Small intestine (tissue), 7 donors: ENCODE results near the gene ZNF566. TPM values are rescaled to one million over a fixed set of nuclear protein-coding genes. Genes with fewer than 3 reads are reported as not detected.

Source experiments
- DNase-seq, 2 donors: peaks; one replicate each; pipeline versions ENCODE4 v3.0.0 to v3.0.0-alpha.2; 2013
- FAIRE-seq: peaks from 2 replicates; lab custom pipeline; 2012; peaks lifted over from hg19 to GRCh38; lab: Jason Lieb, UNC
- H3K27ac ChIP-seq, 3 donors: one replicate each; pipeline ENCODE4 v1.5.1; 2013; ENCODE audit warnings: low read length in 2 of 3, mild to moderate bottlenecking in 2 of 3, control low read depth in 1 of 3, inconsistent platforms in 1 of 3, low read depth in 1 of 3, moderate library complexity in 1 of 3
- H3K27me3 ChIP-seq, 3 donors: one replicate each; pipeline ENCODE4 v1.6.1; 2013; ENCODE audit warnings: low read length in 3 of 3, inconsistent platforms in 1 of 3; ENCODE audit not compliant: control insufficient read depth in 3 of 3, insufficient read depth in 3 of 3
- H3K36me3 ChIP-seq, 3 donors: one replicate each; pipeline ENCODE4 v1.6.1; 2013; ENCODE audit warnings: low read length in 3 of 3, inconsistent platforms in 1 of 3, low read depth in 1 of 3, mild to moderate bottlenecking in 1 of 3, moderate library complexity in 1 of 3; ENCODE audit not compliant: control insufficient read depth in 3 of 3, insufficient read depth in 2 of 3
- H3K4me1 ChIP-seq, 3 donors: one replicate each; pipeline ENCODE4 v1.6.1; 2013; ENCODE audit warnings: low read length in 2 of 3, inconsistent platforms in 1 of 3, low read depth in 1 of 3, mild to moderate bottlenecking in 1 of 3, moderate library complexity in 1 of 3; ENCODE audit not compliant: control insufficient read depth in 3 of 3, insufficient read depth in 2 of 3
- H3K4me3 ChIP-seq, 3 donors: one replicate each; pipeline ENCODE4 v1.5.1; 2013; ENCODE audit warnings: low read length in 3 of 3, control low read depth in 1 of 3, inconsistent platforms in 1 of 3, low read depth in 1 of 3, mild to moderate bottlenecking in 1 of 3, moderate library complexity in 1 of 3
- H3K9me3 ChIP-seq, 2 donors: one replicate each; pipeline ENCODE4 v1.6.1; 2013; ENCODE audit warnings: low read depth in 1 of 2, low read length in 1 of 2; ENCODE audit not compliant: control insufficient read depth in 2 of 2, insufficient read depth in 1 of 2
- WGBS, 3 donors: extraction: QIAGEN DNeasy Blood & Tissue Kit; methylation state at CpG; one replicate each; pipeline ENCODE4 v1.1.7; 2013; 5-methylcytosine and 5-hydroxymethylcytosine counted together
- polyA plus RNA-seq, 4 donors: library from polyadenylated mRNA; stranded (reverse) in 3 of 4; unstranded in 1 of 4; fragments of 200-250 nt in 3 of 4; fragments of 120-200 nt in 1 of 4; gene quantifications; one replicate each; pipeline versions ENCODE4 v1.2.1 to v1.2.3, GENCODE V29; 2013
- donor health status: healthy with polysubstance abuse.
- donor health status: control.
- donor health status: control.
- donor health status: Bipolar disorder and iron deficiency.
- donor health status: healthy.

ZNF566 gene
- polyA plus RNA-seq, 4 donors, result 3.4 to 11.5 (median 3.8) TPM

DNA sequence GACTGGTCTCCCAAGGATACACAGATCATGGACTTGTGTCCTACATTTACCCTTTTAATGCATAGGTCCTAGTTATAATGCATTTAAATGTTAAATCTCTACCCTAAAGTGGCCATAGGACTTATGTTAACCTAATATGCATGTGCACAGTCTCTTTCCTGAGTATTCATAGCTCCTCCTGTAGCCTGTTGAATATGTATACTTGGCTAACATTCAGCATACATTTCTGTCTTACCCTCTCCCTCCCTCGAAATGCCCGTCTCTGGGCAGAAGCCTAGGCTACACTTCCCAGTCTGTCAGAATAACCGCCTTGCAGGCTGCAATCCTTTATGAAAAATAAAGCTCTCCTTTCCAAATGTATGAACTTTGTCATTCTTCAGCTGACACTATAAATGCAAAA, 84.9 kb downstream of the ZNF566 start:
- H3K36me3 ChIP-seq, result peaks cover 14 to 17% (median 15%) of the 10 kb centered on the region in 3 donors
- no peaks in the 10 kb centered on the region for H3K27me3 ChIP-seq
- H3K27ac ChIP-seq, result no peak overlapping the region
- DNase-seq, result no peak
- H3K4me3 ChIP-seq, result no peak overlapping the region
- H3K4me1 ChIP-seq, result no peaks in the 10 kb centered on the region
- no peak for FAIRE-seq
- peaks cover 0 to 28% of the 10 kb centered on the region in 2 donors for H3K9me3 ChIP-seq
- WGBS, 3 donors, result 95 to 99% (median 96%) methylated on average over 3 of the region's 3 CpGs

DNA sequence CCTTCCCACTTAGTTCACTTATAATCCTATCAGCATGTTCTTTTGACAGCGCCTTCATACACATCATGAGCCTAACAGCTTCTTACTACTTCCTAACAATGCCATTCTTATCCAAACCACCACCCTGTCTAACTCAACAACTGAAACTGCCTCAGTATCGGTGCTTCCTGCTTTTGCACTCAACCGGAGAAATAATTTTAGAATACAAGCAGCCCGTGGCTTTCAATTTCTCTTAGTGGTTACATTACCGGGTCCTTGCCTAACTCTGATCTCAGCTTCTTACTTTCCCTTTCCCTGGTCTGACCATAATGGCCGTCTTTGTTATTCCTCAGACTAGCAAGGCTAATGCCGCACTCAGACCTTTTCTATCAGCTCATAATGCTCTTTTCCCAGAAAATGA, 87.9 kb downstream of the ZNF566 start:
- 84 to 89% (median 87%) methylated on average over 7 of the region's 7 CpGs for WGBS, 3 donors

DNA sequence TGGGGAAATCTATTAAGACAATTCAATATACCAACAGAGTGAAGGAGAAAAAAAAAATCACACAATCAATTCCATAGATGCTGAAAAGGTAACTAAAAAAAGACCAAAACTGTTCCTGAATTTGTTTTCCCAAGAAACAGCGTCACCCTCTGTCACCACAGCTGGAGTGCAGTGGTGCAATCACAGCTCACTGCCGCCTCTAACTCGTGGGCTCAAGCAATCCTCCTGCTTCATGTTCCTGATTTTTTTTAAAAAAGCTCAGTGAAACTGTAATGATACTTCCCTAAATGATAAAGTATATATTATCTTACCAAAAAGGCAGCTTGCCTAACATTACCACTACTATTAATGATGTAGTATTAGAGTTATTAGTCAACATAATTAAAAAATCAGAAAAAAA, 90.8 kb downstream of the ZNF566 start:
- H3K4me1 ChIP-seq, result no peaks in the 10 kb centered on the region
- DNase-seq (no peak), FAIRE-seq (no peak)
- H3K27ac ChIP-seq, result no peak overlapping the region
- H3K27me3 ChIP-seq, result no peaks in the 10 kb centered on the region
- peaks cover 0 to 10% (median 9%) of the 10 kb centered on the region in 3 donors for H3K36me3 ChIP-seq
- H3K9me3 ChIP-seq, result peaks cover 2 to 38% of the 10 kb centered on the region in 2 donors
- WGBS, 3 donors, result 88 to 98% (median 94%) methylated on average over 3 of the region's 3 CpGs
- H3K4me3 ChIP-seq, result no peak overlapping the region

More for the DNA sequence above, 87.9 kb downstream of the ZNF566 start:
- Histone ChIP-seq H3K27ac (no peak overlapping the region), H3K4me1 (no peaks in the 10 kb centered on the region), H3K36me3 (peaks cover 7 to 18% (median 11%) of the 10 kb centered on the region in 3 donors), H3K9me3 (peaks cover 2 to 26% of the 10 kb centered on the region in 2 donors), H3K4me3 (no peak overlapping the region), H3K27me3 (no peaks in the 10 kb centered on the region)
- FAIRE-seq (no peak), DNase-seq (no peak)

Other genes with a start within 250 kb of the ZNF566 start
- gene ZFP14, start 110.4 kb downstream of the ZNF566 start, polyA plus RNA-seq, result 1 to 10 TPM; 1.1 to 8.5 (median 1.6) TPM
- 1 to 10 TPM in 2 of 4 donors, under 1 TPM in 2; 0.22 to 5.5 (median 0.84) TPM for gene ZFP82, start 70.9 kb downstream of the ZNF566 start, polyA plus RNA-seq
- 10 to 100 TPM in 1 of 4 donors, 1 to 10 TPM in 3; 2.0 to 14.4 (median 2.8) TPM for gene ZNF260, start 38.7 kb upstream of the ZNF566 start, polyA plus RNA-seq
- 10 to 100 TPM in 1 of 4 donors, 1 to 10 TPM in 2, under 1 TPM in 1; 0.81 to 16.1 (median 1.7) TPM for gene ZNF529, start 83.7 kb upstream of the ZNF566 start, polyA plus RNA-seq
- 1 to 10 TPM in 1 of 4 donors, under 1 TPM in 1, not detected in 2; 0.64 to 1.5 TPM for gene ZNF382, start 115.8 kb upstream of the ZNF566 start, polyA plus RNA-seq
- 1 to 10 TPM; 2.2 to 9.0 (median 2.8) TPM for gene ZNF461, start 177.3 kb upstream of the ZNF566 start, polyA plus RNA-seq
- gene ZNF567, start 198.1 kb upstream of the ZNF566 start, polyA plus RNA-seq, result 1 to 10 TPM; 1.1 to 8.0 (median 3.9) TPM